GM18951 (cell line): ENCODE data around the gene PHLDA1.

ENCODE experiments used
- POLR2A ChIP-seq: IDR thresholded peaks from 4 replicates; pipeline ENCODE4 v1.6.1; 2011; ENCODE audit warnings: mild to moderate bottlenecking; ENCODE audit not compliant: insufficient read length, insufficient read depth; ENCODE audit errors: extremely low read depth
- in situ Hi-C: fragments of 300-500 bp; cut with MboI; formaldehyde crosslinking; loops from one replicate; pipeline ENCODE4 v1.12.0; 2022; ENCODE audit warnings: low sequenced_read_pairs, mixed read lengths, inconsistent platforms; ENCODE audit not compliant: unreplicated experiment

Gene PHLDA1

GRCh38 chr12:76032043-76032981 is 736 bp upstream of the PHLDA1 start:
- in situ Hi-C loops: loop anchor here (10.0 kb wide), 1 partner anchor 498 kb away; no protein-coding TSS in a partner anchor
- no peak for TF ChIP-seq POLR2A

- no peak for TF ChIP-seq POLR2A
- in situ Hi-C loops: loop anchor here (10.0 kb wide), 1 partner anchor 496 kb away; no protein-coding TSS in a partner anchor
Measured at GRCh38 chr12:76031081-76031413, 529 bp downstream of the PHLDA1 start.

GRCh38 chr12:76030341-76031080 is 1.1 kb downstream of the PHLDA1 start:
- in situ Hi-C loops: loop anchor here (10.0 kb wide), 1 partner anchor 496 kb away; no protein-coding TSS in a partner anchor
- no peak for TF ChIP-seq POLR2A

- in situ Hi-C loops: loop anchor here (10.0 kb wide), 1 partner anchor 495 kb away; no protein-coding TSS in a partner anchor
- TF ChIP-seq POLR2A: no peak
Measured at GRCh38 chr12:76029982-76030340, 1.6 kb downstream of the PHLDA1 start.

- in situ Hi-C loops: no loop called here
- TF ChIP-seq POLR2A: no peak
Measured at GRCh38 chr12:76028571-76029277, 2.9 kb downstream of the PHLDA1 start.

GRCh38 chr12:76026643-76027063 is 4.9 kb downstream of the PHLDA1 start:
- TF ChIP-seq POLR2A: no peak
- in situ Hi-C loops: no loop called here

- TF ChIP-seq POLR2A: no peak
- in situ Hi-C loops: no loop called here
Measured at GRCh38 chr12:76025601-76026575, 5.7 kb downstream of the PHLDA1 start.

- in situ Hi-C loops: no loop called here
- no peak for TF ChIP-seq POLR2A
Measured at GRCh38 chr12:76024942-76025600, 6.5 kb downstream of the PHLDA1 start.

- in situ Hi-C loops: no loop called here
- TF ChIP-seq POLR2A: no peak
Measured at GRCh38 chr12:76024102-76024781, 7.3 kb downstream of the PHLDA1 start.

GRCh38 chr12:76023069-76023690 is 8.4 kb downstream of the PHLDA1 start:
- no peak for TF ChIP-seq POLR2A
- in situ Hi-C loops: no loop called here

GRCh38 chr12:76022506-76022905 is 9.1 kb downstream of the PHLDA1 start:
- in situ Hi-C loops: no loop called here
- no peak for TF ChIP-seq POLR2A
